Measurements from ENCODE around the gene ARHGAP26. TPM values are rescaled to one million over a fixed set of nuclear protein-coding genes. Genes with fewer than 3 reads are reported as not detected.

ARHGAP26 gene
- total RNA-seq, 1 donor from 2014 or later = 8.9 TPM

DNA sequence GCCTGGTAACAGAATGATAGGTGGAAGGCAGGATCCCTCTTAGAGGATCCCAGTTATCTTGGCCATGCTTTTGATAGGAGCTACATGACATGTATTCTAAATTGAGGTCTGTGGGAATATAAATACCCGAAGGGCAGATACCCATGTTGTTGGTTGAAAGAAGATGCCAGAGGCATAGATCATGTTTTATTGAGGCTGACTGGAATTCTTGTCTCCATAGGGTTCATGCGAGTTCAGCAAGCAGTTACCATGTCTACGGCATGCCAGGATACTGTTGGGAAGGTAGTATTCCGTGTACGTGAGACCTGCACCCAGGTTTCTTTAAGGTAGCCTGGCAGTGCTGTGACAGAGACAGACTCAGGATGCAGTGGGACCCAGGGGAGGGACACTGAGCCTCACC lies 402.6 kb downstream of the ARHGAP26 start:
- no peak for DNase-seq (ENCODE audit: low spot score in 2 of 2, unreplicated experiment in 2 of 2)
- peaks cover 16% of the 10 kb centered on the region for H3K4me1 Mint-ChIP-seq
- TF ChIP-seq, protein P1, sequence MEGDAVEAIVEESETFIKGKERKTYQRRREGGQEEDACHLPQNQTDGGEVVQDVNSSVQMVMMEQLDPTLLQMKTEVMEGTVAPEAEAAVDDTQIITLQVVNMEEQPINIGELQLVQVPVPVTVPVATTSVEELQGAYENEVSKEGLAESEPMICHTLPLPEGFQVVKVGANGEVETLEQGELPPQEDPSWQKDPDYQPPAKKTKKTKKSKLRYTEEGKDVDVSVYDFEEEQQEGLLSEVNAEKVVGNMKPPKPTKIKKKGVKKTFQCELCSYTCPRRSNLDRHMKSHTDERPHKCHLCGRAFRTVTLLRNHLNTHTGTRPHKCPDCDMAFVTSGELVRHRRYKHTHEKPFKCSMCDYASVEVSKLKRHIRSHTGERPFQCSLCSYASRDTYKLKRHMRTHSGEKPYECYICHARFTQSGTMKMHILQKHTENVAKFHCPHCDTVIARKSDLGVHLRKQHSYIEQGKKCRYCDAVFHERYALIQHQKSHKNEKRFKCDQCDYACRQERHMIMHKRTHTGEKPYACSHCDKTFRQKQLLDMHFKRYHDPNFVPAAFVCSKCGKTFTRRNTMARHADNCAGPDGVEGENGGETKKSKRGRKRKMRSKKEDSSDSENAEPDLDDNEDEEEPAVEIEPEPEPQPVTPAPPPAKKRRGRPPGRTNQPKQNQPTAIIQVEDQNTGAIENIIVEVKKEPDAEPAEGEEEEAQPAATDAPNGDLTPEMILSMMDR (IDR thresholded peaks at IDR 0.05; ENCODE audit: unreplicated experiment) = no peak
- no peaks in the 10 kb centered on the region for H3K36me3 Mint-ChIP-seq
- H3K9me3 Mint-ChIP-seq = no peaks in the 10 kb centered on the region
- H3K27ac Mint-ChIP-seq = no peak overlapping the region
- H3K4me3 Mint-ChIP-seq = no peak overlapping the region
- H3K27me3 Mint-ChIP-seq (ENCODE audit: low read depth) = peaks cover 2% of the 10 kb centered on the region

DNA sequence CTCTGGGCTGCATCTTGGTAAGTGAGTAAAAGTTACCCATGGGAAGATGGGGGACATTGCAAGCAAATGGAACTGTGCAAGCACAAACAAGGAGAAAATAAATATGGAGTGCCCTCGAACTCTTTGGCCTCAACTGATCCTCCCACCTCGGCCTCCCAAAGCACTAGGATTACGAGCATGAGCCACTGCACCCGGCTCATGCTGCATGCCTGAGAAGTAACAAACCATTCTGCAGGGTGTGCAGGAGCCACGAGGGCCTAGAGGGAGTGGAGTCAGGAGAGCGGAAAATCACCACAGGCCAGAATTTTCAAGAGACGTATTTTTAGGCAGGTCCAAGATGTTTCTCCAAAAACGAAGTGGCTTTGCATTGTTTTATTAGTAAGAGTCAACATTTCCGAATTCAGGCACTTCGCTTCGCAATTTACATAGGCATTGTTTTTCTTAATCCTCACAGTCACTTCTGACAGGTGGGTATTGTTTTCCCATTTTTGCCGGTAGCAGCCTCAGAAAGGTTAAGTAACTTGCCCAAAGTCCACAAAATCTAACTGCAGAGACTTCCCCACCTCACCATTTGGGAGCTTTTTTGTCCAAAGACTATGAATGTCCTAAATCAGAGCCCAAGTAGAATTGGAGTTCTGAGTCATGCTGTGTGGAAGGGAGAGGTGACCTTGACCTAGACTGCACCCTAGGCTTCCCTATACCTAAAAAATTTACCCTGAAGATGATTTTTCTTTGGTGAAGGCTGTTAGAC lies 403.1 kb downstream of the ARHGAP26 start:
- TF ChIP-seq, protein P1 (IDR thresholded peaks at IDR 0.05; ENCODE audit: unreplicated experiment) = no peak
- H3K27ac Mint-ChIP-seq = no peak overlapping the region
- no peak for DNase-seq (ENCODE audit: low spot score in 2 of 2, unreplicated experiment in 2 of 2)
- H3K4me1 Mint-ChIP-seq = peaks cover 16% of the 10 kb centered on the region
- no peaks in the 10 kb centered on the region for H3K36me3 Mint-ChIP-seq
- no peaks in the 10 kb centered on the region for H3K9me3 Mint-ChIP-seq
- no peak overlapping the region for H3K4me3 Mint-ChIP-seq
- peaks cover 2% of the 10 kb centered on the region for H3K27me3 Mint-ChIP-seq (ENCODE audit: low read depth)

DNA sequence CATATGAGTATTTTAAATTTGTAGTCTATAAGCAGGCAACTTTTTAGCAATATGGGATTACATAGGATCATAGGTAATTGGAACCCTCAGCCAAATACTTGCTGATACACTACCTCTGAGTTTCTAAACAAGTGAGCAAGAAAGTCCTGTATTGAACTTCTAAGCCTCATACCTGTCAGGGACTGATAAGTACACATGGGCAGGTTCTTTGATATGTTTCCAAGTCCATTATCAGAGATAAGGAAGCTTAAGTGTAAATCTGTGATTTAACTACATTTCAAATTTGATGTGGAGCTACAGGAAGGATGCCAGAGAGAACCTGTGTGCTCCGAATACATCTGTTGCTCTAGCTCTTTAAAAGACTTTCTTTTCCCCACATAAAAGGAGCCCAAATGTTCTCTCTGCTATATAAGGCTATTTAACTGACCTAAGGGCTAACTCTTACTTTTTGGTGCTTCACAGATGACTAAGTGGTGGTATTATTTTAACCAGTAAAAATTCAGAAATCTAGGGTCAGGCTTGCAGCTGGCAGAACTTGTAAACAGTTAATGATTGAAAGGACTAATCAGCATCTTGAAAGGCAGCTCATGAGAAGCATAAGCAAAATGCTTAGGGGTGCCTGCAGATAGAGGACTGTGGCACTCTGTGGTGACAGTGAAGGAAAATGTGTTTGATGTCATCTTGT lies 404.7 kb downstream of the ARHGAP26 start:
- no peak overlapping the region for H3K27ac Mint-ChIP-seq
- H3K4me1 Mint-ChIP-seq = peaks cover 10% of the 10 kb centered on the region
- no peak for DNase-seq (ENCODE audit: low spot score in 2 of 2, unreplicated experiment in 2 of 2)

DNA sequence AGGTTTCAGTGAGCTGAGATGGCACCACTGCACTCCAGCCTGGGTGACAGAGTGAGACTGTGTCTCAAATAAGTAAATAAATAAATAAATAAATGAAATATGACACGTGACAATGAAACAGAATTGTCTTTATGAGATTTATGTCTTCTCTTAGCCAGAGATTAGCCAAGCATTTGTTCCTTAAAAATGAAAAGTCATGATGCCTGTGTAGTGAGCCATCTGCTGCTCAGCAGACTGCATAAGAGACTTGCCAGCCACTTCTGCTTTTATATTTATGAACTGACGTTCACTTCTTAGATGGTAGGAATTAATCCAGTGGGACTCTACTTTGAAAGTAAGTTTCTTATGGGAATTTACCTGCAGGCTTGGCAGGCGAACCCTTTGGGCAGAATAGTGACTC lies 405.9 kb downstream of the ARHGAP26 start:
- Mint-ChIP-seq H3K4me3 (no peak overlapping the region), H3K27me3 (ENCODE audit: low read depth) (peaks cover 2% of the 10 kb centered on the region), H3K36me3 (no peaks in the 10 kb centered on the region), H3K9me3 (no peaks in the 10 kb centered on the region), H3K4me1 (peaks cover 8% of the 10 kb centered on the region), H3K27ac (no peak overlapping the region)
- no peak for DNase-seq (ENCODE audit: low spot score in 2 of 2, unreplicated experiment in 2 of 2)
- TF ChIP-seq, protein P1 (IDR thresholded peaks at IDR 0.05; ENCODE audit: unreplicated experiment) = no peak

More for the DNA sequence above, 404.7 kb downstream of the ARHGAP26 start:
- Mint-ChIP-seq H3K27me3 (ENCODE audit: low read depth) (peaks cover 2% of the 10 kb centered on the region), H3K36me3 (no peaks in the 10 kb centered on the region), H3K9me3 (no peaks in the 10 kb centered on the region), H3K4me3 (no peak overlapping the region)
- TF ChIP-seq, protein P1 (IDR thresholded peaks at IDR 0.05; ENCODE audit: unreplicated experiment) = no peak

DNA sequence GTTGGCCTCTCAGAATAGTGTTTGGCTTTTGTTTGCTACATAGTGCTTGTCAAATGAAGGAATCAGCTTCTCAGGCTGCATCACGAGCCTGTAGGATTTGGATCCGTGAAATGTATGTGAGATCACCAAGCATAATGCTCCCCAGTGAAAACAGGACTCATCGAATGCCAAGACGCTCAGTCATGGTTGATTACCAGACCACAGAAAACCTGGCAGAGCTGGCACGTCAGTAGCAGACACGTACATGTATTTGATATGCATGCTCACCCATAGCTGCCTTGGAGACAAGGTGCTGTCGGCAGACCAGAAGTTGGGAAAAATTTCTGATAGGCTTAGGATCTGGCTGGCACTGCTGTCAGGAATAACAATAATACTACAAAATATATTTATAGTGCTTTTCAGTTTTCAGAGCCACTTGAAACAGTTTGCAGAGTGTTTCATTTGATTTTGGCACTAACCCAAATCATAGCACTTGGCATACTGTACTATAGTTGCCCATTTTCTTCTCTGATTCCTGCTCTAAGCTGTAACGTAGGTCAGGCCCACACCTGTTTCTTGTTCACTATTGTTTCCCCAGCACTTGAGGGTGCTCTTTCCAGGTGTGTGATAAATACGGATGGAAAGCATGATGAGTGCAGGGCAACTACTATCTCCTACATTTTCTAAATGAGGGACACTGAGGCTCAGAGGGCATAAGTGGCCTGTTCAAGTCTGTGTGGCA lies 407.2 kb downstream of the ARHGAP26 start:
- no peak overlapping the region for H3K4me3 Mint-ChIP-seq
- peaks cover 2% of the 10 kb centered on the region for H3K27me3 Mint-ChIP-seq (ENCODE audit: low read depth)
- TF ChIP-seq, protein P1 (IDR thresholded peaks at IDR 0.05; ENCODE audit: unreplicated experiment) = no peak
- H3K36me3 Mint-ChIP-seq = no peaks in the 10 kb centered on the region
- H3K9me3 Mint-ChIP-seq = no peaks in the 10 kb centered on the region
- H3K4me1 Mint-ChIP-seq = peaks cover 8% of the 10 kb centered on the region
- DNase-seq (ENCODE audit: low spot score in 2 of 2, unreplicated experiment in 2 of 2) = no peak
- no peak overlapping the region for H3K27ac Mint-ChIP-seq

All from mesothelial cell of epicardium (in vitro differentiated cells).